Fibroblast of lung (primary cell): ENCODE results near the gene DNAJC17.

Source experiments
- EZH2 ChIP-seq: IDR thresholded peaks from 2 replicates; pipeline ENCODE4 v1.5.1; 2012; ENCODE audit warnings: low read length, control low read depth, mild to moderate bottlenecking; ENCODE audit errors: missing control alignments
- TF ChIP-seq, protein P1 (sequence below), 2 donors: IDR thresholded peaks in 1 of 2; conservative IDR thresholded peaks in 1 of 2; 1 replicate in 1 of 2; 2 replicates in 1 of 2; pipeline ENCODE4 v1.5.1; 2011 to 2012; ENCODE audit warnings: low read length in 2 of 2, control low read depth in 1 of 2, inconsistent platforms in 1 of 2, low read depth in 1 of 2, mild to moderate bottlenecking in 1 of 2

DNA sequence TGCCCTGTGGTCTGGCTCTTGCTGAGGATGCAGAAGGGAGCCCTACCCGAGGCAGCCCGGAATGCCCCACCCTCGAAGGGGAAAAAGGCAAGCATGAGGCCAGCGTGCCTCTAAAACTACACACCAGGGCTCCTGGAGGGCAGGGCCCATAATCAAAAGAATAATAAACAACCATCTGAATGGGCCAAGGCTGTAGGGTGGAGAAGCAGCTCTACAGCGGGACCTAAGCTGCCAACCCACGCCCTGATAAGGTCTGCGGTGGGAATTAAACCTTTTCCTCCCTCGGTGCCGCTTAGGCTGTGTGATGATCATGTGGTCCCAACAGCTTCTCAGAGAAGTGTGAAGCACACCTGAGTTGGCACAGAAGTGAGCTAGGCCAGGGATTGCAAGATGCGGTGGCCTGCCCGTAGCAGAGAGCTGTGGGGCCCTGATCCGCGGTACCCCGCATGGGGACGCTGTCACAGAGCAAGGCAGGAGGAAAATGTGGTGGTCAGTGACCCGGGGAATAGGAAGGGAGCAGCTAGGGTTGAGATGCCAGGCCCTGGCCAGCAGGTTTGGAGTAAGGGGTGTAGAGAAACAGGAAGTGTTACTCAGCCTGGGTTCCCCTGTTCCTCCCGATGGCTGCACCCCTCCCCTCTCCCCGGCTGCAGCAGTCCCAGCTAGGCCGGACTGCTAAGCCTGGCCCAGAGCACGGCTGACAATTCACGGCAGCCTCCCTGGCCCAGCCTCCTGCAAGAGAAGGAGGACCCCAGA is 38.6 kb downstream of the DNAJC17 start:
- TF ChIP-seq, protein P1, sequence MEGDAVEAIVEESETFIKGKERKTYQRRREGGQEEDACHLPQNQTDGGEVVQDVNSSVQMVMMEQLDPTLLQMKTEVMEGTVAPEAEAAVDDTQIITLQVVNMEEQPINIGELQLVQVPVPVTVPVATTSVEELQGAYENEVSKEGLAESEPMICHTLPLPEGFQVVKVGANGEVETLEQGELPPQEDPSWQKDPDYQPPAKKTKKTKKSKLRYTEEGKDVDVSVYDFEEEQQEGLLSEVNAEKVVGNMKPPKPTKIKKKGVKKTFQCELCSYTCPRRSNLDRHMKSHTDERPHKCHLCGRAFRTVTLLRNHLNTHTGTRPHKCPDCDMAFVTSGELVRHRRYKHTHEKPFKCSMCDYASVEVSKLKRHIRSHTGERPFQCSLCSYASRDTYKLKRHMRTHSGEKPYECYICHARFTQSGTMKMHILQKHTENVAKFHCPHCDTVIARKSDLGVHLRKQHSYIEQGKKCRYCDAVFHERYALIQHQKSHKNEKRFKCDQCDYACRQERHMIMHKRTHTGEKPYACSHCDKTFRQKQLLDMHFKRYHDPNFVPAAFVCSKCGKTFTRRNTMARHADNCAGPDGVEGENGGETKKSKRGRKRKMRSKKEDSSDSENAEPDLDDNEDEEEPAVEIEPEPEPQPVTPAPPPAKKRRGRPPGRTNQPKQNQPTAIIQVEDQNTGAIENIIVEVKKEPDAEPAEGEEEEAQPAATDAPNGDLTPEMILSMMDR (conservative IDR thresholded peaks at IDR 0.05 in 1 of 2, IDR thresholded peaks at IDR 0.05 in 1 of 2; ENCODE audit: low read depth in 1 of 2, low read length in 2 of 2), result no peak
- TF ChIP-seq EZH2, result no peak
